Trophoblast cell (in vitro differentiated cells and primary cell): ENCODE measurements around the gene KPTN.
A peak's percentile ranks its signal among the peaks of the same experiment; 100 is the strongest.

Experiments used
- DNase-seq, 2 donors: peaks; one replicate each; pipeline ENCODE4 v3.0.0-alpha.2; 2016
- H2AFZ ChIP-seq: 2 replicates; pipeline ENCODE4 v1.6.1; 2013; ENCODE audit warnings: low read length, moderate library complexity, mild to moderate bottlenecking; ENCODE audit not compliant: insufficient read depth, poor library complexity
- H2AK5ac ChIP-seq: 2 replicates; pipeline ENCODE4 v1.6.1; 2013; ENCODE audit warnings: mild to moderate bottlenecking, low read length
- H2BK120ac ChIP-seq: 2 replicates; pipeline ENCODE4 v1.6.1; 2013; ENCODE audit warnings: low read length, mild to moderate bottlenecking, moderate library complexity; ENCODE audit not compliant: insufficient read depth, poor library complexity
- H2BK12ac ChIP-seq: 2 replicates; pipeline ENCODE4 v1.6.1; 2013; ENCODE audit warnings: mild to moderate bottlenecking, low read length, moderate library complexity
- H2BK5ac ChIP-seq: 2 replicates; pipeline ENCODE4 v1.6.1; 2013; ENCODE audit warnings: low read length, low read depth, moderate library complexity, mild to moderate bottlenecking; ENCODE audit not compliant: poor library complexity
- H3K14ac ChIP-seq: 2 replicates; pipeline ENCODE4 v1.6.1; 2013; ENCODE audit warnings: mild to moderate bottlenecking, low read length
- H3K18ac ChIP-seq: 2 replicates; pipeline ENCODE4 v1.6.1; 2013; ENCODE audit warnings: mild to moderate bottlenecking, low read length
- H3K23ac ChIP-seq: 2 replicates; pipeline ENCODE4 v1.6.1; 2013; ENCODE audit warnings: low read length
- H3K27ac ChIP-seq: 2 replicates; pipeline ENCODE4 v1.5.1; 2013; ENCODE audit warnings: low read depth, mild to moderate bottlenecking, inconsistent platforms, low read length, moderate library complexity
- H3K27me3 ChIP-seq: 2 replicates; pipeline ENCODE4 v1.6.1; 2013; ENCODE audit warnings: inconsistent platforms, mild to moderate bottlenecking, low read length, moderate library complexity; ENCODE audit not compliant: insufficient read depth
- H3K36me3 ChIP-seq, 2 experiments: 1 replicate in 1 of 2; 2 replicates in 1 of 2; pipeline ENCODE4 v1.6.1; 2013; ENCODE audit warnings: low read length in 2 of 2, mild to moderate bottlenecking in 2 of 2, moderate library complexity in 1 of 2; ENCODE audit not compliant: insufficient read depth in 2 of 2, control insufficient read depth in 1 of 2
- H3K4ac ChIP-seq: 2 replicates; pipeline ENCODE4 v1.6.1; 2013; ENCODE audit warnings: low read depth, mild to moderate bottlenecking, low read length, moderate library complexity
- H3K4me1 ChIP-seq, 2 experiments: 1 replicate in 1 of 2; 2 replicates in 1 of 2; pipeline ENCODE4 v1.6.1; 2013; ENCODE audit warnings: low read length in 2 of 2, mild to moderate bottlenecking in 2 of 2, moderate library complexity in 1 of 2; ENCODE audit not compliant: insufficient read depth in 2 of 2, control insufficient read depth in 1 of 2
- H3K4me2 ChIP-seq: 2 replicates; pipeline ENCODE4 v1.6.1; 2013; ENCODE audit warnings: inconsistent platforms, mild to moderate bottlenecking, low read length, moderate library complexity
- H3K4me3 ChIP-seq: 2 replicates; pipeline ENCODE4 v1.5.1; 2013; ENCODE audit warnings: mild to moderate bottlenecking, low read depth, low read length, inconsistent platforms
- H3K79me1 ChIP-seq: one replicate; pipeline ENCODE4 v1.6.1; 2013; ENCODE audit warnings: low read length
- H3K79me2 ChIP-seq: 2 replicates; pipeline ENCODE4 v1.6.1; 2013; ENCODE audit warnings: low read length, mild to moderate bottlenecking; ENCODE audit not compliant: control insufficient read depth, insufficient read depth, poor library complexity
- H3K9ac ChIP-seq: 2 replicates; pipeline ENCODE4 v1.6.1; 2013; ENCODE audit warnings: mild to moderate bottlenecking, low read length
- H3K9me3 ChIP-seq: 2 replicates; pipeline ENCODE4 v1.6.1; 2013; ENCODE audit warnings: low read depth, mild to moderate bottlenecking, control low read depth, inconsistent platforms, low read length; ENCODE audit not compliant: insufficient read depth
- H4K12ac ChIP-seq: 2 replicates; pipeline ENCODE4 v1.6.1; 2013; ENCODE audit warnings: low read depth, mild to moderate bottlenecking, low read length, moderate library complexity
- H4K8ac ChIP-seq: 2 replicates; pipeline ENCODE4 v1.6.1; 2013; ENCODE audit warnings: low read depth, mild to moderate bottlenecking, low read length, moderate library complexity
- H4K91ac ChIP-seq: one replicate; pipeline ENCODE4 v1.6.1; 2013; ENCODE audit warnings: low read depth, mild to moderate bottlenecking, low read length, moderate library complexity
- WGBS: extraction: QIAGEN DNeasy Blood & Tissue Kit; methylation state at CpG from one replicate; pipeline ENCODE4 v1.1.7; 2013; ENCODE audit warnings: missing lambda C conversion rate; ENCODE audit not compliant: insufficient read length, insufficient coverage; ENCODE audit errors: extremely low coverage; 5-methylcytosine and 5-hydroxymethylcytosine counted together

The KPTN gene

GRCh38 chr19:47461876-47462275 is 22.1 kb downstream of the KPTN start:
- Histone ChIP-seq H3K27me3 (peaks cover 8% of the 10 kb centered on the region), H3K27ac (no peak overlapping the region)
- WGBS: no CpG with 5 or more reads among the region's 5 CpGs

GRCh38 chr19:47459477-47459876 is 24.5 kb downstream of the KPTN start:
- no peak overlapping the region for H3K27ac ChIP-seq

More at GRCh38 chr19:47461876-47462275, 22.1 kb downstream of the KPTN start:
- Histone ChIP-seq H3K9me3 (peaks cover 6% of the 10 kb centered on the region), H4K91ac (no peak overlapping the region), H3K9ac (peak overlapping the region; percentile 49), H2BK120ac (no peak overlapping the region), H3K4me1 (no peaks in the 10 kb centered on the region), H3K36me3 (no peaks in the 10 kb centered on the region), H2AK5ac (no peak overlapping the region), H4K12ac (no peak overlapping the region), H4K8ac (no peak overlapping the region), H3K4ac (no peak overlapping the region), H2AFZ (no peak overlapping the region), H3K4me3 (no peak overlapping the region), H3K23ac (no peak overlapping the region), H2BK5ac (no peak overlapping the region), H3K4me2 (no peak overlapping the region), H3K18ac (no peak overlapping the region), H3K79me1 (no peaks in the 10 kb centered on the region), H2BK12ac (no peak overlapping the region), H3K79me2 (no peaks in the 10 kb centered on the region), H3K14ac (no peak overlapping the region)
- DNase-seq: no peak

GRCh38 chr19:47458672-47459071 is 25.3 kb downstream of the KPTN start:
- Histone ChIP-seq H3K79me1 (no peaks in the 10 kb centered on the region), H3K9ac (no peak overlapping the region), H3K4me3 (no peak overlapping the region), H2BK12ac (no peak overlapping the region), H2AFZ (no peak overlapping the region), H3K9me3 (peaks cover 14% of the 10 kb centered on the region), H3K14ac (no peak overlapping the region), H3K36me3 (no peaks in the 10 kb centered on the region), H4K8ac (no peak overlapping the region), H2AK5ac (no peak overlapping the region), H3K79me2 (no peaks in the 10 kb centered on the region), H3K4ac (no peak overlapping the region), H3K23ac (no peak overlapping the region), H3K27me3 (peaks cover 8% of the 10 kb centered on the region), H2BK120ac (no peak overlapping the region), H4K12ac (no peak overlapping the region), H3K4me1 (no peaks in the 10 kb centered on the region), H3K18ac (no peak overlapping the region), H3K4me2 (no peak overlapping the region), H4K91ac (no peak overlapping the region), H3K27ac (no peak overlapping the region), H2BK5ac (no peak overlapping the region)
- DNase-seq: no peak
- WGBS: no CpG with 5 or more reads among the region's 5 CpGs

More at GRCh38 chr19:47459477-47459876, 24.5 kb downstream of the KPTN start:
- H4K12ac ChIP-seq: no peak overlapping the region
- H4K91ac ChIP-seq: no peak overlapping the region
- no peak overlapping the region for H4K8ac ChIP-seq
- H2AFZ ChIP-seq: no peak overlapping the region
- no peak overlapping the region for H3K18ac ChIP-seq
- H2BK120ac ChIP-seq: no peak overlapping the region
- no peak overlapping the region for H3K4me2 ChIP-seq
- peaks cover 12% of the 10 kb centered on the region for H3K9me3 ChIP-seq
- no peak overlapping the region for H3K9ac ChIP-seq
- WGBS: no CpG with 5 or more reads among the region's 14 CpGs
- no peak overlapping the region for H3K4ac ChIP-seq
- H3K36me3 ChIP-seq: no peaks in the 10 kb centered on the region
- no peak overlapping the region for H3K14ac ChIP-seq
- DNase-seq: no peak
- H3K4me3 ChIP-seq: no peak overlapping the region
- no peaks in the 10 kb centered on the region for H3K79me1 ChIP-seq
- no peaks in the 10 kb centered on the region for H3K4me1 ChIP-seq
- no peak overlapping the region for H2BK5ac ChIP-seq
- no peak overlapping the region for H3K23ac ChIP-seq
- no peaks in the 10 kb centered on the region for H3K79me2 ChIP-seq
- no peak overlapping the region for H2BK12ac ChIP-seq
- no peak overlapping the region for H2AK5ac ChIP-seq
- H3K27me3 ChIP-seq: peaks cover 8% of the 10 kb centered on the region

GRCh38 chr19:47456721-47457474 is 27.1 kb downstream of the KPTN start:
- Histone ChIP-seq H4K91ac (no peak overlapping the region), H3K4me3 (peak overlapping the region; percentile 35), H4K12ac (no peak overlapping the region), H3K18ac (no peak overlapping the region), H2BK120ac (no peak overlapping the region), H3K4me1 (no peaks in the 10 kb centered on the region), H2AK5ac (no peak overlapping the region), H3K4me2 (no peak overlapping the region), H3K27ac (no peak overlapping the region), H3K79me2 (no peaks in the 10 kb centered on the region), H2BK12ac (no peak overlapping the region), H3K14ac (no peak overlapping the region), H3K9me3 (peaks cover 14% of the 10 kb centered on the region), H2AFZ (no peak overlapping the region), H3K27me3 (peaks cover 8% of the 10 kb centered on the region), H3K79me1 (no peaks in the 10 kb centered on the region), H2BK5ac (no peak overlapping the region), H3K36me3 (no peaks in the 10 kb centered on the region), H4K8ac (no peak overlapping the region), H3K23ac (no peak overlapping the region), H3K4ac (no peak overlapping the region), H3K9ac (no peak overlapping the region)
- no CpG with 5 or more reads among the region's 77 CpGs for WGBS
- no peak for DNase-seq
